K562 (cell line): ENCODE measurements around the gene ALG5. TPM values are rescaled to one million over a fixed set of nuclear protein-coding genes. Genes with fewer than 3 reads are reported as not detected.

Experiments
- ATAC-seq: fragments of 200-7000 bp; cut with Tn5 transposase; 3 replicates; pipeline ENCODE4 v1.9.1; 2020; ENCODE audit warnings: moderate library complexity
- BruUV-seq: library from RNA; stranded (reverse); fragments of 400-500 nt; replicated peaks from 2 replicates; lab custom pipeline; 2021; lab: Mats Ljungman, UMichigan
- CTCF ChIA-PET: fragments of 300-600 bp; formaldehyde crosslinking; extraction: SDS; loops from one replicate; lab custom pipeline; 2021; ENCODE audit warnings: low intra/inter-chr PET ratio; lab: Yijun Ruan, JAX
- POLR2A ChIA-PET: fragments of 300-600, 350-650 bp; sonication (Branson Sonifier 250); formaldehyde crosslinking; extraction: SDS; loops from one replicate; lab custom pipeline; 2021; ENCODE audit warnings: antibody characterized with exemption, inconsistent platforms; lab: Yijun Ruan, JAX
- DNase-seq, 4 experiments: peaks; one replicate each; pipeline versions ENCODE4 v3.0.0 to v3.0.0-alpha.2; 2011 to 2018; ENCODE audit warnings: low spot score in 3 of 4, mixed read lengths in 3 of 4; ENCODE audit errors: extremely low read depth in 1 of 4
- FAIRE-seq: peaks from 2 replicates; lab custom pipeline; 2011; peaks lifted over from hg19 to GRCh38; lab: Jason Lieb, UNC
- H2AFZ ChIP-seq: 2 replicates; pipeline ENCODE4 v1.6.0; 2011; ENCODE audit warnings: low read depth, low read length, control low read depth, inconsistent platforms
- H3K27ac ChIP-seq: fragments of 200-600 bp; 3 replicates; pipeline ENCODE4 v1.8.0; 2011; ENCODE audit warnings: low read depth, mild to moderate bottlenecking, control low read depth, inconsistent platforms, low read length, moderate library complexity, mixed read lengths; ENCODE audit errors: extremely low read depth
- H3K27me3 ChIP-seq, 2 experiments: fragments of 300-600 bp in 1 of 2; 2 replicates in 1 of 2; 3 replicates in 1 of 2; pipeline versions ENCODE4 v1.6.0 to v1.8.0; 2011; ENCODE audit warnings: inconsistent platforms in 2 of 2, low read length in 2 of 2, mild to moderate bottlenecking in 1 of 2, mixed read lengths in 1 of 2, moderate library complexity in 1 of 2; ENCODE audit not compliant: control insufficient read depth in 2 of 2, insufficient read depth in 2 of 2
- H3K36me3 ChIP-seq: fragments of 300-600 bp; 3 replicates; pipeline ENCODE4 v1.8.0; 2011; ENCODE audit warnings: mild to moderate bottlenecking, low read length, inconsistent platforms; ENCODE audit not compliant: control insufficient read depth, insufficient read depth
- H3K4me1 ChIP-seq, 2 experiments: fragments of 200-600 bp in 1 of 2; replicated peaks in 1 of 2; 2 replicates in 1 of 2; 3 replicates in 1 of 2; pipeline versions ENCODE4 v1.5.1 to v1.8.0; 2011; ENCODE audit warnings: inconsistent platforms in 2 of 2, low read length in 2 of 2, mild to moderate bottlenecking in 1 of 2, mixed read lengths in 1 of 2, moderate library complexity in 1 of 2; ENCODE audit not compliant: control insufficient read depth in 2 of 2, insufficient read depth in 2 of 2
- H3K4me2 ChIP-seq: 2 replicates; pipeline ENCODE4 v1.6.1; 2011; ENCODE audit warnings: low read length, control low read depth, inconsistent platforms, mixed read lengths; ENCODE audit not compliant: insufficient read depth
- H3K4me3 ChIP-seq: fragments of 200-600 bp; sonication (generic), shearing (Covaris generic); 2 replicates; pipeline ENCODE4 v1.5.1; 2016; ENCODE audit warnings: control low read depth, inconsistent platforms
- H3K79me2 ChIP-seq: fragments of 200-600 bp; 3 replicates; pipeline ENCODE4 v1.8.0; 2011; ENCODE audit warnings: low read length, inconsistent platforms; ENCODE audit not compliant: control insufficient read depth, insufficient read depth
- H3K9ac ChIP-seq, 2 experiments: 2 replicates each; pipeline versions ENCODE4 v1.6.0 to v1.6.1; 2011; ENCODE audit warnings: low read depth in 2 of 2, low read length in 2 of 2, control low read depth in 1 of 2, inconsistent platforms in 1 of 2, mild to moderate bottlenecking in 1 of 2, mixed read lengths in 1 of 2; ENCODE audit not compliant: insufficient read depth in 1 of 2
- H3K9me1 ChIP-seq: one replicate; pipeline ENCODE4 v1.6.0; 2011; ENCODE audit warnings: inconsistent platforms, mild to moderate bottlenecking, low read length, moderate library complexity; ENCODE audit not compliant: control insufficient read depth, insufficient read depth
- H3K9me3 ChIP-seq: replicated peaks from 2 replicates; pipeline ENCODE4 v1.5.1; 2011; ENCODE audit warnings: low read depth, low read length, inconsistent platforms; ENCODE audit not compliant: control insufficient read depth, insufficient read depth
- H4K20me1 ChIP-seq: replicated peaks from 2 replicates; pipeline ENCODE4 v1.6.1; 2011; ENCODE audit warnings: low read length, inconsistent platforms, mixed read lengths; ENCODE audit not compliant: control insufficient read depth, insufficient read depth
- GATA2 ChIP-seq: sonication (generic); formaldehyde crosslinking; IDR thresholded peaks from 2 replicates; pipeline ENCODE4 v1.4.0; 2020; ENCODE audit warnings: mild to moderate bottlenecking, missing genetic modification reagents
- MCM3 ChIP-seq: fragments of 450-650 bp; IDR thresholded peaks from 2 replicates; pipeline ENCODE4 v1.6.1; 2016
- TRIM28 ChIP-seq: fragments of 450-650 bp; IDR thresholded peaks from 2 replicates; pipeline ENCODE4 v1.6.1; 2017
- ZFX ChIP-seq: sonication (generic); formaldehyde crosslinking; IDR thresholded peaks from 2 replicates; pipeline ENCODE4 v1.8.0; 2022; ENCODE audit warnings: mild to moderate bottlenecking, missing genetic modification reagents, moderate library complexity
- ZNF436 ChIP-seq: fragments of 250-450, 450-650 bp; sonication (Bioruptor Pico); formaldehyde crosslinking; IDR thresholded peaks from 2 replicates; pipeline ENCODE4 v1.7.0; 2020; ENCODE audit warnings: mild to moderate bottlenecking
- WGBS: fragments of 100-300 bp; shearing (Covaris generic); methylation state at CpG from one replicate; pipeline ENCODE4 v1.1.6; 2016; ENCODE audit warnings: low coverage, mixed read lengths; ENCODE audit not compliant: insufficient coverage; ENCODE audit errors: missing lambda C conversion rate; 5-methylcytosine and 5-hydroxymethylcytosine counted together
- in situ Hi-C: fragments of 300-500 bp; cut with MboI; formaldehyde crosslinking; loops from 4 replicates; pipeline ENCODE4 v1.15.0; 2018; ENCODE audit warnings: inconsistent platforms, mixed read lengths
- intact Hi-C: fragments of 100-400 bp; cut with micrococcal nuclease; formaldehyde crosslinking; loops from 2 replicates; pipeline ENCODE4 v1.14.2; 2022
- polyA plus RNA-seq, 8 experiments: library from polyadenylated mRNA; depleted of rRNA in 4 of 8; stranded (reverse) in 5 of 8; unstranded in 3 of 8; fragments of >200 nt; fragmentation: Nextera tagmentation in 2 of 8; fragmentation: Illumina TruSeq in 1 of 8; extraction: Ambion mirVana in 2 of 8; extraction: Trizol in 1 of 8; gene quantifications; 2 replicates each; pipeline versions ENCODE4 v1.2.1 to v1.2.3, GENCODE V29; 2011 to 2014; ENCODE audit warnings: inconsistent platforms in 1 of 8, missing spikeins in 1 of 8
- total RNA-seq, 7 experiments: library from RNA; depleted of rRNA in 6 of 7; stranded (reverse); fragments of >200 nt in 6 of 7; fragmentation: Illumina TruSeq in 2 of 7; extraction: Trizol in 2 of 7; gene quantifications; 2 replicates each; pipeline versions ENCODE4 v1.2.1 to v1.2.3, GENCODE V29; 2011 to 2021; ENCODE audit warnings: low replicate concordance in 1 of 7
- TF ChIP-seq, protein P1 (sequence below): sonication (generic); formaldehyde crosslinking; IDR thresholded peaks from 2 replicates; pipeline ENCODE4 v1.8.0; 2023; ENCODE audit warnings: missing genetic modification reagents, mild to moderate bottlenecking, borderline replicate concordance
- TF ChIP-seq, protein P2 (sequence below): sonication (generic); formaldehyde crosslinking; IDR thresholded peaks from 2 replicates; pipeline ENCODE4 v1.8.1; 2023; ENCODE audit warnings: missing genetic modification reagents, mild to moderate bottlenecking, borderline replicate concordance

Gene ALG5
- total and polyA plus RNA-seq, 9 of the 15 experiments (the other 6 are each of a cell fraction or from before 2014, with no cell fraction given) = 33.6 to 80.5 (median 48.2) TPM

DNA sequence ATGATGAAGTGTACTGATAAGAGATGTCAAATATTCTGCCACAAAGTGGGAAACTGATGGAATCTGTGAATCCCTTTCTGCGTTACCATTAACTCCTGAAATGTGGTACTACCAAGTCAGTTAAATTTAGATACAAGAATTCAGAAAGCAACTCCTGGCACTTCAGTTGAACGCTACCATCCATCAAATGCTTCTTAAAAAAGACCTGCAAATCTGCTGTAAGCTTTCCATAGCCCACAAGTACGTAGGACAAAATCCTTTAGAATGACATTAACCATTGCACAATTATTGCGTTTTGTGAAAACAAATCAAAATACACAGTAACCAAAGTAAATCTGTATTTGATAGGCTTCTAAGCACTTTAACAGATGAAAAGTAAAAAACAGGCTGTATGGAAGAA, 84.5 kb downstream of the ALG5 start:
- no peak overlapping the region for H3K4me3 ChIP-seq
- CTCF ChIA-PET = no interaction called here
- no peaks in the 10 kb centered on the region for H3K9me3 ChIP-seq
- whole genome bisulfite sequencing = 2% methylated on average over 4 of the region's 4 CpGs
- POLR2A ChIA-PET = no interaction called here
- H3K9me1 ChIP-seq = no peaks in the 10 kb centered on the region
- BruUV-seq = no TSS peak
- TF ChIP-seq, protein P1, sequence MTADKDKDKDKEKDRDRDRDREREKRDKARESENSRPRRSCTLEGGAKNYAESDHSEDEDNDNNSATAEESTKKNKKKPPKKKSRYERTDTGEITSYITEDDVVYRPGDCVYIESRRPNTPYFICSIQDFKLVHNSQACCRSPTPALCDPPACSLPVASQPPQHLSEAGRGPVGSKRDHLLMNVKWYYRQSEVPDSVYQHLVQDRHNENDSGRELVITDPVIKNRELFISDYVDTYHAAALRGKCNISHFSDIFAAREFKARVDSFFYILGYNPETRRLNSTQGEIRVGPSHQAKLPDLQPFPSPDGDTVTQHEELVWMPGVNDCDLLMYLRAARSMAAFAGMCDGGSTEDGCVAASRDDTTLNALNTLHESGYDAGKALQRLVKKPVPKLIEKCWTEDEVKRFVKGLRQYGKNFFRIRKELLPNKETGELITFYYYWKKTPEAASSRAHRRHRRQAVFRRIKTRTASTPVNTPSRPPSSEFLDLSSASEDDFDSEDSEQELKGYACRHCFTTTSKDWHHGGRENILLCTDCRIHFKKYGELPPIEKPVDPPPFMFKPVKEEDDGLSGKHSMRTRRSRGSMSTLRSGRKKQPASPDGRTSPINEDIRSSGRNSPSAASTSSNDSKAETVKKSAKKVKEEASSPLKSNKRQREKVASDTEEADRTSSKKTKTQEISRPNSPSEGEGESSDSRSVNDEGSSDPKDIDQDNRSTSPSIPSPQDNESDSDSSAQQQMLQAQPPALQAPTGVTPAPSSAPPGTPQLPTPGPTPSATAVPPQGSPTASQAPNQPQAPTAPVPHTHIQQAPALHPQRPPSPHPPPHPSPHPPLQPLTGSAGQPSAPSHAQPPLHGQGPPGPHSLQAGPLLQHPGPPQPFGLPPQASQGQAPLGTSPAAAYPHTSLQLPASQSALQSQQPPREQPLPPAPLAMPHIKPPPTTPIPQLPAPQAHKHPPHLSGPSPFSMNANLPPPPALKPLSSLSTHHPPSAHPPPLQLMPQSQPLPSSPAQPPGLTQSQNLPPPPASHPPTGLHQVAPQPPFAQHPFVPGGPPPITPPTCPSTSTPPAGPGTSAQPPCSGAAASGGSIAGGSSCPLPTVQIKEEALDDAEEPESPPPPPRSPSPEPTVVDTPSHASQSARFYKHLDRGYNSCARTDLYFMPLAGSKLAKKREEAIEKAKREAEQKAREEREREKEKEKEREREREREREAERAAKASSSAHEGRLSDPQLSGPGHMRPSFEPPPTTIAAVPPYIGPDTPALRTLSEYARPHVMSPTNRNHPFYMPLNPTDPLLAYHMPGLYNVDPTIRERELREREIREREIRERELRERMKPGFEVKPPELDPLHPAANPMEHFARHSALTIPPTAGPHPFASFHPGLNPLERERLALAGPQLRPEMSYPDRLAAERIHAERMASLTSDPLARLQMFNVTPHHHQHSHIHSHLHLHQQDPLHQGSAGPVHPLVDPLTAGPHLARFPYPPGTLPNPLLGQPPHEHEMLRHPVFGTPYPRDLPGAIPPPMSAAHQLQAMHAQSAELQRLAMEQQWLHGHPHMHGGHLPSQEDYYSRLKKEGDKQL = no peak
- TF ChIP-seq ZNF436 (CRISPR knock-in tag) (no peak), TRIM28 (no peak), GATA2 (CRISPR knock-in tag) (no peak), MCM3 (no peak), ZFX (no peak)
- TF ChIP-seq, protein P2, sequence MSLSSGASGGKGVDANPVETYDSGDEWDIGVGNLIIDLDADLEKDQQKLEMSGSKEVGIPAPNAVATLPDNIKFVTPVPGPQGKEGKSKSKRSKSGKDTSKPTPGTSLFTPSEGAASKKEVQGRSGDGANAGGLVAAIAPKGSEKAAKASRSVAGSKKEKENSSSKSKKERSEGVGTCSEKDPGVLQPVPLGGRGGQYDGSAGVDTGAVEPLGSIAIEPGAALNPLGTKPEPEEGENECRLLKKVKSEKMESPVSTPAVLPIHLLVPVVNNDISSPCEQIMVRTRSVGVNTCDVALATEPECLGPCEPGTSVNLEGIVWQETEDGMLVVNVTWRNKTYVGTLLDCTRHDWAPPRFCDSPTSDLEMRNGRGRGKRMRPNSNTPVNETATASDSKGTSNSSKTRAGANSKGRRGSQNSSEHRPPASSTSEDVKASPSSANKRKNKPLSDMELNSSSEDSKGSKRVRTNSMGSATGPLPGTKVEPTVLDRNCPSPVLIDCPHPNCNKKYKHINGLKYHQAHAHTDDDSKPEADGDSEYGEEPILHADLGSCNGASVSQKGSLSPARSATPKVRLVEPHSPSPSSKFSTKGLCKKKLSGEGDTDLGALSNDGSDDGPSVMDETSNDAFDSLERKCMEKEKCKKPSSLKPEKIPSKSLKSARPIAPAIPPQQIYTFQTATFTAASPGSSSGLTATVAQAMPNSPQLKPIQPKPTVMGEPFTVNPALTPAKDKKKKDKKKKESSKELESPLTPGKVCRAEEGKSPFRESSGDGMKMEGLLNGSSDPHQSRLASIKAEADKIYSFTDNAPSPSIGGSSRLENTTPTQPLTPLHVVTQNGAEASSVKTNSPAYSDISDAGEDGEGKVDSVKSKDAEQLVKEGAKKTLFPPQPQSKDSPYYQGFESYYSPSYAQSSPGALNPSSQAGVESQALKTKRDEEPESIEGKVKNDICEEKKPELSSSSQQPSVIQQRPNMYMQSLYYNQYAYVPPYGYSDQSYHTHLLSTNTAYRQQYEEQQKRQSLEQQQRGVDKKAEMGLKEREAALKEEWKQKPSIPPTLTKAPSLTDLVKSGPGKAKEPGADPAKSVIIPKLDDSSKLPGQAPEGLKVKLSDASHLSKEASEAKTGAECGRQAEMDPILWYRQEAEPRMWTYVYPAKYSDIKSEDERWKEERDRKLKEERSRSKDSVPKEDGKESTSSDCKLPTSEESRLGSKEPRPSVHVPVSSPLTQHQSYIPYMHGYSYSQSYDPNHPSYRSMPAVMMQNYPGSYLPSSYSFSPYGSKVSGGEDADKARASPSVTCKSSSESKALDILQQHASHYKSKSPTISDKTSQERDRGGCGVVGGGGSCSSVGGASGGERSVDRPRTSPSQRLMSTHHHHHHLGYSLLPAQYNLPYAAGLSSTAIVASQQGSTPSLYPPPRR (CRISPR knock-in tag) = no peak
- TF ChIP-seq, all 486 proteins: peak for 0
- DNase-seq (no peak), FAIRE-seq (no peak), ATAC-seq (no peak)
- no peaks in the 10 kb centered on the region for H4K20me1 ChIP-seq
- H3K36me3 ChIP-seq = no peaks in the 10 kb centered on the region
- no peak overlapping the region for H3K4me2 ChIP-seq
- H3K9ac ChIP-seq = no peak overlapping the region
- in situ Hi-C loops (no loop called here), intact Hi-C loops (no loop called here)
- no peak overlapping the region for H3K27ac ChIP-seq
- no peak overlapping the region for H2AFZ ChIP-seq
- peaks cover 0 to 3% of the 10 kb centered on the region in 2 experiments; a peak in 2 of 5 replicates for H3K4me1 ChIP-seq
- no peaks in the 10 kb centered on the region for H3K79me2 ChIP-seq
- H3K27me3 ChIP-seq = peaks cover 21 to 25% of the 10 kb centered on the region in 2 experiments
